Endodermal cell (in vitro differentiated cells): ENCODE results near the gene ZNF337. TPM values are rescaled to one million over a fixed set of nuclear protein-coding genes. Genes with fewer than 3 reads are reported as not detected.
A peak's percentile ranks its signal among the peaks of the same experiment; 100 is the strongest.

Experiments used
- DNase-seq: peaks from one replicate; pipeline ENCODE4 v3.0.0-alpha.2; 2017
- H3K27ac ChIP-seq: 2 replicates; pipeline ENCODE4 v1.5.1; 2013; ENCODE audit warnings: mild to moderate bottlenecking, low read depth, low read length, moderate library complexity
- H3K27me3 ChIP-seq: 2 replicates; pipeline ENCODE4 v1.6.1; 2013; ENCODE audit warnings: mild to moderate bottlenecking, low read length, moderate library complexity; ENCODE audit not compliant: insufficient read depth, control insufficient read depth, poor library complexity, severe bottlenecking
- H3K36me3 ChIP-seq: 2 replicates; pipeline ENCODE4 v1.7.0; 2013; ENCODE audit warnings: mild to moderate bottlenecking, low read length, moderate library complexity; ENCODE audit not compliant: control insufficient read depth, insufficient read depth
- H3K4me1 ChIP-seq: one replicate; pipeline ENCODE4 v1.7.0; 2013; ENCODE audit warnings: low read length; ENCODE audit not compliant: control insufficient read depth, insufficient read depth
- H3K4me3 ChIP-seq: 2 replicates; pipeline ENCODE4 v1.5.1; 2013; ENCODE audit warnings: mild to moderate bottlenecking, low read length, moderate library complexity
- H3K9ac ChIP-seq: 2 replicates; pipeline ENCODE4 v1.6.1; 2013; ENCODE audit warnings: mild to moderate bottlenecking, low read length, moderate library complexity; ENCODE audit not compliant: poor library complexity, severe bottlenecking; ENCODE audit errors: extremely low read depth
- H3K9me3 ChIP-seq: 2 replicates; pipeline ENCODE4 v1.6.1; 2013; ENCODE audit warnings: mild to moderate bottlenecking, low read length, moderate library complexity; ENCODE audit not compliant: control insufficient read depth
- H3K27ac Mint-ChIP-seq: 2 replicates; pipeline ENCODE4 v1.8.0; 2020; ENCODE audit warnings: mixed read lengths
- H3K27me3 Mint-ChIP-seq: 2 replicates; pipeline ENCODE4 v1.8.0; 2021; ENCODE audit warnings: mild to moderate bottlenecking, mixed read lengths; ENCODE audit not compliant: insufficient read depth
- H3K36me3 Mint-ChIP-seq: 2 replicates; pipeline ENCODE4 v1.8.0; 2020; ENCODE audit warnings: low read depth, mixed read lengths
- H3K4me1 Mint-ChIP-seq: 2 replicates; pipeline ENCODE4 v1.8.0; 2020; ENCODE audit warnings: mixed read lengths
- H3K4me3 Mint-ChIP-seq: 2 replicates; pipeline ENCODE4 v1.8.0; 2020; ENCODE audit warnings: mild to moderate bottlenecking, moderate library complexity, mixed read lengths
- H3K9me3 Mint-ChIP-seq: 2 replicates; pipeline ENCODE4 v1.8.0; 2020; ENCODE audit warnings: mild to moderate bottlenecking, mixed read lengths
- CTCF ChIP-seq: fragments of 200-600 bp; sonication (generic); conservative IDR thresholded peaks from 2 replicates; pipeline ENCODE4 v1.5.0; 2021; ENCODE audit warnings: antibody characterized with exemption, mild to moderate bottlenecking
- WGBS, 2 experiments: methylation state at CpG; one replicate each; pipeline versions ENCODE4 v1.1.5 to v1.1.7; 2013; ENCODE audit warnings: missing lambda C conversion rate in 2 of 2, mixed read lengths in 1 of 2; ENCODE audit not compliant: insufficient coverage in 1 of 2, insufficient read length in 1 of 2; 5-methylcytosine and 5-hydroxymethylcytosine counted together
- total RNA-seq, 2 donors: library from RNA; stranded (reverse); fragmentation: NEBNext Ultra II Directional in 1 of 2; extraction: Animal tissue kit (Norgen Biotek cat#: 25700) in 1 of 2; gene quantifications; 2 replicates in 1 of 2; 3 replicates in 1 of 2; pipeline ENCODE4 v1.2.1, GENCODE V29; 2021

ZNF337 gene
- total RNA-seq, 2 donors from 2014 or later: 14.2 to 14.5 TPM

GRCh38 chr20:25676164-25676809 is 20.4 kb downstream of the ZNF337 start:
- Mint-ChIP-seq H3K27me3 (no peaks in the 10 kb centered on the region), H3K36me3 (peaks cover 65% of the 10 kb centered on the region), H3K4me3 (no peak overlapping the region), H3K9me3 (no peaks in the 10 kb centered on the region), H3K4me1 (no peaks in the 10 kb centered on the region), H3K27ac (no peak overlapping the region)
- Histone ChIP-seq H3K9me3 (no peaks in the 10 kb centered on the region), H3K4me3 (no peak overlapping the region), H3K9ac (no peak overlapping the region), H3K27ac (no peak overlapping the region), H3K36me3 (peaks cover 71% of the 10 kb centered on the region), H3K4me1 (no peaks in the 10 kb centered on the region), H3K27me3 (no peaks in the 10 kb centered on the region)
- 93 to 94% methylated on average over 8 to 10 of the region's 10 CpGs for WGBS, 2 experiments
- DNase-seq: no peak
- no peak for TF ChIP-seq CTCF

GRCh38 chr20:25675161-25675560 is 21.5 kb downstream of the ZNF337 start:
- no peaks in the 10 kb centered on the region for H3K4me1 ChIP-seq
- H3K9ac ChIP-seq: no peak overlapping the region
- peaks cover 65% of the 10 kb centered on the region for H3K36me3 Mint-ChIP-seq
- no peaks in the 10 kb centered on the region for H3K27me3 Mint-ChIP-seq
- no peak overlapping the region for H3K4me3 Mint-ChIP-seq
- no peak overlapping the region for H3K27ac ChIP-seq
- TF ChIP-seq CTCF: no peak
- peak overlapping the region; percentile 31 for H3K27ac Mint-ChIP-seq
- no peaks in the 10 kb centered on the region for H3K9me3 ChIP-seq
- 97 to 100% methylated on average over 3 to 6 of the region's 6 CpGs for WGBS, 2 experiments
- H3K27me3 ChIP-seq: no peaks in the 10 kb centered on the region
- no peak overlapping the region for H3K4me3 ChIP-seq
- H3K9me3 Mint-ChIP-seq: no peaks in the 10 kb centered on the region
- peaks cover 69% of the 10 kb centered on the region for H3K36me3 ChIP-seq
- no peaks in the 10 kb centered on the region for H3K4me1 Mint-ChIP-seq
- no peak for DNase-seq

GRCh38 chr20:25672659-25673235 is 23.9 kb downstream of the ZNF337 start:
- Histone ChIP-seq H3K4me3 (no peak overlapping the region), H3K4me1 (no peaks in the 10 kb centered on the region), H3K27me3 (no peaks in the 10 kb centered on the region), H3K9ac (no peak overlapping the region), H3K9me3 (no peaks in the 10 kb centered on the region), H3K27ac (no peak overlapping the region), H3K36me3 (peaks cover 50% of the 10 kb centered on the region)
- no peak for DNase-seq
- no peak for TF ChIP-seq CTCF
- 97 to 100% methylated on average over 2 to 4 of the region's 4 CpGs for WGBS, 2 experiments
- H3K36me3 Mint-ChIP-seq: peaks cover 48% of the 10 kb centered on the region
- H3K9me3 Mint-ChIP-seq: no peaks in the 10 kb centered on the region
- H3K4me3 Mint-ChIP-seq: no peak overlapping the region
- H3K27me3 Mint-ChIP-seq: no peaks in the 10 kb centered on the region
- no peaks in the 10 kb centered on the region for H3K4me1 Mint-ChIP-seq
- H3K27ac Mint-ChIP-seq: no peak overlapping the region
